T-cell (primary cell): ENCODE results near the gene TEX44. TPM values are rescaled to one million over a fixed set of nuclear protein-coding genes. Genes with fewer than 3 reads are reported as not detected.
A peak's percentile ranks its signal among the peaks of the same experiment; 100 is the strongest.

ENCODE experiments used
- ATAC-seq, 4 experiments: fragments of 200-7000 bp in 3 of 4; fragments of 150-1000 bp in 1 of 4; cut with Tn5 transposase; replicated peaks in 1 of 4; 1 replicate in 3 of 4; 2 replicates in 1 of 4; pipeline ENCODE4 v1.10.0; 2021; ENCODE audit warnings: moderate library complexity in 3 of 4, mild to moderate bottlenecking in 2 of 4, moderate number of reproducible peaks in 1 of 4
- CTCF ChIA-PET, 2 donors: fragments of 300-600 bp; sonication (Branson Sonifier 250); formaldehyde crosslinking; loops; one replicate each; lab custom pipeline; 2022; ENCODE audit warnings: antibody characterized with exemption in 2 of 2; lab: Charles Lee
- POLR2A ChIA-PET, 2 donors: fragments of 300-600 bp; sonication (Branson Sonifier 250); formaldehyde crosslinking; loops; one replicate each; lab custom pipeline; 2022; ENCODE audit warnings: antibody characterized with exemption in 2 of 2; lab: Charles Lee
- DNase-seq, 35 experiments: peaks; one replicate each; pipeline versions ENCODE4 v3.0.0 to v3.0.0-alpha.2; 2013 to 2023
- H3K27ac ChIP-seq: one replicate; pipeline ENCODE4 v1.5.1; 2013; ENCODE audit warnings: low read length
- H3K27me3 ChIP-seq, 2 experiments: replicated peaks in 1 of 2; 1 replicate in 1 of 2; 2 replicates in 1 of 2; pipeline versions ENCODE4 v1.6.1 to v1.7.0; 2013; ENCODE audit warnings: low read length in 1 of 2, mixed read lengths in 1 of 2; ENCODE audit not compliant: control insufficient read depth in 2 of 2, insufficient read depth in 2 of 2; ENCODE audit errors: extremely low read depth in 1 of 2
- H3K36me3 ChIP-seq, 2 donors: 1 replicate in 1 of 2; 2 replicates in 1 of 2; pipeline versions ENCODE4 v1.6.1 to v1.7.0; 2013; ENCODE audit warnings: low read length in 1 of 2; ENCODE audit not compliant: control insufficient read depth in 2 of 2, insufficient read depth in 1 of 2; ENCODE audit errors: extremely low read depth in 1 of 2
- H3K4me1 ChIP-seq, 2 experiments: 1 replicate in 1 of 2; 2 replicates in 1 of 2; pipeline versions ENCODE4 v1.6.1 to v1.7.0; 2013; ENCODE audit warnings: low read length in 2 of 2, mixed read lengths in 1 of 2; ENCODE audit not compliant: insufficient read depth in 2 of 2, control insufficient read depth in 1 of 2; ENCODE audit errors: extremely low read depth in 1 of 2
- H3K4me3 ChIP-seq, 2 donors: 1 replicate in 1 of 2; 2 replicates in 1 of 2; pipeline versions ENCODE4 v1.5.1 to v1.7.0; 2013; ENCODE audit warnings: mild to moderate bottlenecking in 2 of 2, low read length in 1 of 2, moderate library complexity in 1 of 2; ENCODE audit not compliant: control insufficient read depth in 1 of 2; ENCODE audit errors: extremely low read depth in 1 of 2
- H3K9me3 ChIP-seq: 2 replicates; pipeline ENCODE4 v1.7.0; 2013
- H3K27ac Mint-ChIP-seq, 2 donors: one replicate each; pipeline ENCODE4 v1.8.0; 2020 to 2021; ENCODE audit warnings: mild to moderate bottlenecking in 2 of 2, mixed read lengths in 2 of 2
- H3K27me3 Mint-ChIP-seq, 2 donors: one replicate each; pipeline ENCODE4 v1.8.0; 2021 to 2022; ENCODE audit warnings: mixed read lengths in 2 of 2
- H3K36me3 Mint-ChIP-seq: one replicate; pipeline ENCODE4 v1.8.0; 2021; ENCODE audit warnings: mixed read lengths
- H3K4me1 Mint-ChIP-seq, 3 donors: one replicate each; pipeline ENCODE4 v1.8.0; 2020 to 2022; ENCODE audit warnings: mixed read lengths in 3 of 3, mild to moderate bottlenecking in 1 of 3
- H3K4me3 Mint-ChIP-seq, 3 donors: one replicate each; pipeline ENCODE4 v1.8.0; 2020 to 2022; ENCODE audit warnings: mild to moderate bottlenecking in 3 of 3, mixed read lengths in 3 of 3, moderate library complexity in 3 of 3
- H3K9me3 Mint-ChIP-seq, 3 donors: one replicate each; pipeline ENCODE4 v1.8.0; 2020 to 2022; ENCODE audit warnings: mixed read lengths in 3 of 3
- WGBS: methylation state at CpG from one replicate; pipeline ENCODE4 v1.1.5; 2013; ENCODE audit warnings: missing lambda C conversion rate; ENCODE audit not compliant: insufficient coverage; 5-methylcytosine and 5-hydroxymethylcytosine counted together
- total RNA-seq, 35 experiments: library from RNA in 6 of 35; stranded (reverse) in 6 of 35; fragments of 120-200 nt in 1 of 35; gene quantifications; one replicate each; pipeline versions ENCODE4 v1.2.1 to v1.2.4 and lab custom pipeline; 2013 to 2026

The TEX44 gene
- total RNA-seq, 5 donors from 2014 or later (not counting 1 experiment from before 2014, with no cell fraction given): not detected

GRCh38 chr2:231632559-231633142 is 40.0 kb downstream of the TEX44 start:
- no peaks in the 10 kb centered on the region for H3K9me3 Mint-ChIP-seq
- ChIA-PET POLR2A (no interaction called here), CTCF (interaction anchor here in 1 of 2 donors (0.5 kb wide), 1 partner anchor 124 kb away, joined by 3 read pairs; no protein-coding TSS in a partner anchor)
- H3K4me3 ChIP-seq: no peak overlapping the region
- no peaks in the 10 kb centered on the region for H3K9me3 ChIP-seq
- H3K36me3 ChIP-seq: no peaks in the 10 kb centered on the region
- no peak overlapping the region for H3K27ac Mint-ChIP-seq
- H3K36me3 Mint-ChIP-seq: no peaks in the 10 kb centered on the region
- WGBS: 96% methylated on average over 4 of the region's 14 CpGs
- peaks cover 3 to 8% of the 10 kb centered on the region in 2 experiments for H3K4me1 ChIP-seq
- no peaks in the 10 kb centered on the region for H3K27me3 Mint-ChIP-seq
- H3K27me3 ChIP-seq: peaks cover 0 to 5% of the 10 kb centered on the region in 2 experiments
- no peak overlapping the region for H3K27ac ChIP-seq
- no peak overlapping the region for H3K4me3 Mint-ChIP-seq
- ATAC-seq: no peak
- no peak for DNase-seq
- H3K4me1 Mint-ChIP-seq: peaks cover 2 to 12% (median 6%) of the 10 kb centered on the region in 3 donors

- ChIA-PET POLR2A (no interaction called here), CTCF (no interaction called here)
- no peaks in the 10 kb centered on the region for H3K9me3 ChIP-seq
- Mint-ChIP-seq H3K4me1 (peaks cover 0 to 12% (median 0%) of the 10 kb centered on the region in 3 donors), H3K9me3 (no peaks in the 10 kb centered on the region), H3K4me3 (no peak overlapping the region), H3K27ac (no peak overlapping the region), H3K27me3 (no peaks in the 10 kb centered on the region), H3K36me3 (no peaks in the 10 kb centered on the region)
- no peaks in the 10 kb centered on the region for H3K36me3 ChIP-seq
- peaks cover 0 to 2% of the 10 kb centered on the region in 2 experiments for H3K27me3 ChIP-seq
- no peak overlapping the region for H3K4me3 ChIP-seq
- H3K4me1 ChIP-seq: peaks cover under 1 to 3% of the 10 kb centered on the region in 2 experiments
- ATAC-seq (peak in 1 of 4 experiments; percentile 31), DNase-seq (no peak)
- 63% methylated on average over 10 of the region's 13 CpGs for WGBS
- H3K27ac ChIP-seq: no peak overlapping the region
These were observed 40.7 kb downstream of the TEX44 start for GRCh38 chr2:231633241-231633976.

GRCh38 chr2:231634412-231634811 is 41.7 kb downstream of the TEX44 start:
- no peak overlapping the region for H3K27ac Mint-ChIP-seq
- DNase-seq (no peak), ATAC-seq (no peak)
- H3K36me3 Mint-ChIP-seq: no peaks in the 10 kb centered on the region
- H3K4me1 ChIP-seq: peaks cover 0 to 3% of the 10 kb centered on the region in 2 experiments
- ChIA-PET CTCF (no interaction called here), POLR2A (no interaction called here)
- H3K9me3 ChIP-seq: no peaks in the 10 kb centered on the region
- peaks cover 0 to 12% (median 0%) of the 10 kb centered on the region in 3 donors for H3K4me1 Mint-ChIP-seq
- no peak overlapping the region for H3K4me3 Mint-ChIP-seq
- no peaks in the 10 kb centered on the region for H3K27me3 Mint-ChIP-seq
- 86% methylated on average over 2 of the region's 2 CpGs for WGBS
- no peaks in the 10 kb centered on the region for H3K36me3 ChIP-seq
- no peak overlapping the region for H3K27ac ChIP-seq
- no peaks in the 10 kb centered on the region for H3K9me3 Mint-ChIP-seq
- peaks cover 0 to 2% of the 10 kb centered on the region in 2 experiments for H3K27me3 ChIP-seq
- H3K4me3 ChIP-seq: no peak overlapping the region

- Histone ChIP-seq H3K4me3 (no peak overlapping the region), H3K27ac (no peak overlapping the region), H3K9me3 (no peaks in the 10 kb centered on the region), H3K4me1 (peaks cover 0 to 3% of the 10 kb centered on the region in 2 experiments), H3K27me3 (peaks cover 0 to 2% of the 10 kb centered on the region in 2 experiments), H3K36me3 (no peaks in the 10 kb centered on the region)
- ChIA-PET POLR2A (interaction anchor here in 1 of 2 donors (0.6 kb wide), 1 partner anchor 32 kb away, joined by 7 read pairs; no protein-coding TSS in a partner anchor), CTCF (interaction anchor here in 1 of 2 donors (0.6 kb wide), 1 partner anchor 1818 kb away, joined by 3 read pairs; no protein-coding TSS in a partner anchor)
- Mint-ChIP-seq H3K4me1 (peaks cover 0 to 12% (median 0%) of the 10 kb centered on the region in 3 donors), H3K27me3 (no peaks in the 10 kb centered on the region), H3K9me3 (no peaks in the 10 kb centered on the region), H3K36me3 (no peaks in the 10 kb centered on the region), H3K4me3 (no peak overlapping the region), H3K27ac (no peak overlapping the region)
- no peak for DNase-seq
- WGBS: 81% methylated on average over 3 of the region's 8 CpGs
- no peak for ATAC-seq
These were observed 42.5 kb downstream of the TEX44 start for GRCh38 chr2:231634951-231635875.

- no peak overlapping the region for H3K4me3 ChIP-seq
- no peak overlapping the region for H3K27ac ChIP-seq
- CTCF ChIA-PET: no interaction called here
- Mint-ChIP-seq H3K27ac (no peak overlapping the region), H3K9me3 (no peaks in the 10 kb centered on the region), H3K36me3 (no peaks in the 10 kb centered on the region), H3K4me1 (peaks cover 9 to 12% (median 10%) of the 10 kb centered on the region in 3 donors), H3K27me3 (no peaks in the 10 kb centered on the region), H3K4me3 (no peak overlapping the region)
- 97% methylated on average over 3 of the region's 6 CpGs for WGBS
- ATAC-seq: no peak
- peaks cover 0 to 14% of the 10 kb centered on the region in 2 experiments for H3K27me3 ChIP-seq
- POLR2A ChIA-PET: no interaction called here
- H3K36me3 ChIP-seq: no peaks in the 10 kb centered on the region
- no peak for DNase-seq
- peaks cover 6 to 14% of the 10 kb centered on the region in 2 experiments for H3K4me1 ChIP-seq
- no peaks in the 10 kb centered on the region for H3K9me3 ChIP-seq
These were observed 47.6 kb downstream of the TEX44 start for GRCh38 chr2:231640241-231640640.

GRCh38 chr2:231640641-231641111 is 48.0 kb downstream of the TEX44 start:
- no peaks in the 10 kb centered on the region for H3K9me3 Mint-ChIP-seq
- DNase-seq (no peak), ATAC-seq (no peak)
- H3K27me3 Mint-ChIP-seq: no peaks in the 10 kb centered on the region
- no peak overlapping the region for H3K27ac Mint-ChIP-seq
- Histone ChIP-seq H3K9me3 (no peaks in the 10 kb centered on the region), H3K36me3 (no peaks in the 10 kb centered on the region), H3K27ac (no peak overlapping the region), H3K27me3 (peaks cover 0 to 14% of the 10 kb centered on the region in 2 experiments), H3K4me3 (no peak overlapping the region), H3K4me1 (peaks cover 6 to 14% of the 10 kb centered on the region in 2 experiments)
- H3K36me3 Mint-ChIP-seq: no peaks in the 10 kb centered on the region
- H3K4me1 Mint-ChIP-seq: peaks cover 9 to 12% (median 10%) of the 10 kb centered on the region in 3 donors
- WGBS: 82% methylated on average over 11 of the region's 11 CpGs
- H3K4me3 Mint-ChIP-seq: no peak overlapping the region
- ChIA-PET POLR2A (no interaction called here), CTCF (interaction anchor here in 1 of 2 donors (0.6 kb wide), 1 partner anchor 90 kb away, joined by 4 read pairs; no protein-coding TSS in a partner anchor)
